Midbrain (tissue), 1 donor: Measurements from ENCODE around the gene KCNIP4.

Source experiments
- DNase-seq: peaks from one replicate; lab custom pipeline; 2025; lab: John Stamatoyannopoulos, UW

The KCNIP4 gene

DNA sequence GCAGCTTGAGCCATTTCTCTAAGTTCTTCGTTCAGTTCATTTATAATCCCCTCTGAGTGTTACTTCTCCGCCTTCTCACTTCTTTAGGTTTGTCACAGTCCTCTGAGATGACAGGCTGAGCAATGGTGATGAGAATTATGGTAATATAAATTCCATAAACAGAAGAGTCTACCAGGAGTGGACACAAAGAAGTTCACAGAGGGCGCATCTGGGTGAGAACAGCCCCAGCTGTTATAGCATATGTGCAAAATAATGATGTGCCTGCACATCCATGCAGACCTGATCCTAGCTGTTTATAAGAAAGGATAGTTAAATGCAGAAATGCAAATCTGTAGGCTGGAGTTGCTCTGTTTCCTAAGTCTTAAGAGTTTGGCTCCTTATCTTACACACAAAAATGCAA, 377.5 kb downstream of the KCNIP4 start:
- no peak for DNase-seq

DNA sequence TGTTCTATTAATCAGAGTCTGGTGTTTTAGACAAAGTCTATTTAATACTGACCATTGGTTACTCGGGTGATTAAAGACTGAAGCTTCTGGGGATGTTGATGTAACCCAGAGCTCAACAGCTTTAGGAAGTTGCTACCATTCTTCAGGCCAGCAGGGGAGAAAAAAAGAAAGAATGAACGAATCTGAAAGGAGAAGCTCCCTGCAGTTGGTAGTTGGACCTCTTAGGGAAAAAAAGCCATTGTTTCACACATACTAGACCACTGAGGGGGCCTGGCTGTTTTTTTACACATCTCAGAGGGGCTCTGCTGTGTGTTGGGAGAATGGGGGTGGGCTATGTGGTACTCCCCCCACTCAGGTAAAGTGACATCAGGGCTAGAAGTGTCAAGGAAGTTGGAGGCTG, 378.9 kb downstream of the KCNIP4 start:
- DNase-seq: no peak

DNA sequence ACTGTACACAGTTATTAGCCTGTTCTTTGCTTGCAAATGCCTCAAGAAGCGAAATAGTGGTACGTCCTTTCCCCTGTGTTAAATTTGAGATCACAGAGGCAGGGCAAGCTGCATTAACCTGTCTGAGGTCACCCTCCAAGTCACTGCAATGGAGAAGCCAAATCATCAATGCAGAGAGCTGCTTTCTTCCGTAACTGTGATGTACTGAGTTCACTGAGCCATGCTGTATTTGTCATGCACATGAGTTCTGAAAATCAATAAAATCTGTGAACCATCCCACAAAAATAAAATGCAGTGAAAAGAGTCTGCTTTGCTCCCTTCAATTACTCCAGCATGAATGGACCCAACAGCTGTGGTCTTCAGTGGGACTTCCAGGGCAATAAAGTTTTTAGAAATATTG, 393.5 kb downstream of the KCNIP4 start:
- DNase-seq: no peak

DNA sequence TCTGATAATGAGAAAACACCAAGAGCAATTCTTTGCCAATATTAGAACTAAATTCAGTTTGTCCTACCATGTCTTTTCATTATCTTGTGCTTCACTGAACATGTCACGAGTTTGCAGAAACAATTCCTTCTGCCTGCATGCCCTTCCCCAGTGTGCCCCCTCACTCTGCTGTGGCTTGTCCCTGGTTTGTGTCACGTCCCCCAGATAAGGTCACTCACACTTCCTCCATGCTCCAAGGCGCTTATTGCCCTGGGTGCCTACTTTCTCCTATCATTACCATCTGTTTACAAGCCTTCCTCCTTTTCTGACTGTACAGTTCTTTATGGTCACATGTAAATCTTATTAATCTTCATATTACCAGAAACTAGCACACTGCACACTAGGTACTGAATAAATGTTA, 394.1 kb downstream of the KCNIP4 start:
- DNase-seq: no peak

DNA sequence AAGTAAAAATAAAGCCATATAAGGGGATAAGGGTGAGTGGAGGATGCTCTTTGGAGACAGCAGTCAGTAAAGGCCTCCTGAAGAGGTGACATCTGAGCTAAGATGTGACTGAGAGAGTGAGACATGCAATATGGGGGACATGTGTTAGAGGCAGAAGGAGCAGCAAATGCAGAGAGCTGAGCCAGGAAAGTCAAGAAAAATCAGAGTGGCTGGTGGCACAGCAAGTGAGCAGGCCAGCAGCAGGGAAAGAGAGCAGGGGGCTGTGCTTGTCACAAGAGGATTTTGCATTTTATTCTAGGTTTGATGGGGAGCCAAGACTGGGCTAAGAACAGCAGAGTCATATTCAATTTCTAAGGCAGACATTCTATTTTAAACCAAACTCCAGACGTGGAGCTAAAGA, 394.5 kb downstream of the KCNIP4 start:
- DNase-seq: no peak

DNA sequence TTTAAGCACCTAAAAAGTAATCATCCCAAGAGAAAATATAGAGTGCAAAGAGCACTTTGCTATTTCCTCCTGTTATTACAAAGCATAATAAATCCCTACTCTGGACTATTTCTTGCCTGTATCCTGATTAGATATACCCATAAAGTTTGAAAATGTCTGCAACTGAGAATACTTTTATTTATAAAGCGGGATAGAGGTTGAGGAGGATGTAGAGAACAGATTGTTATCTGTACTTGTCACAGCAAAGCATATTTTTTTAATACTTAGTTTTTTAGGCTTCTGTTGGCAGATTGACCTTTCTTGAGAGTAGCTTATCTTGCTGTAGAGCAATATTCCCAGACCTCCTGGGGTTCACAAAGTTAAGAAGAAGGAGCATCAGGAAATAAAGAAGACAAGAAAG, 396.1 kb downstream of the KCNIP4 start:
- no peak for DNase-seq

DNA sequence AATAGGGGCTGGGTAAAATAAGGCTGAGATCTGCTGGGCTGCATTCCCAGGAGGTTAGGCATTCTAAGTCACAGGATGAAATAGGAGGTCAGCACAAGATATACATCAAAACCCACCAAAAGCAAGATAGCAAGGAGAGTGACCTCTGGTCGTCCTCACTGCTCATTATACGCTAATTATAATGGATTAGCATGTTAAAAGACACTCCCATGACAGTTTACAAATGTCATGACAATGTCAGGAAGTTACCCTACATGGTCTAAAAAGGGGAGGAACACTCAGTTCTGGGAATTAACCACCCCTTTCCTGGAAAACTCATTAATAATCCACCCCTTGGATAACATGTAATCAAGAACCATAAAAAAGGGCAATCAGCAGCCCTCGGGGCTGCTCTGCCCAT, 403.6 kb downstream of the KCNIP4 start:
- DNase-seq: no peak

DNA sequence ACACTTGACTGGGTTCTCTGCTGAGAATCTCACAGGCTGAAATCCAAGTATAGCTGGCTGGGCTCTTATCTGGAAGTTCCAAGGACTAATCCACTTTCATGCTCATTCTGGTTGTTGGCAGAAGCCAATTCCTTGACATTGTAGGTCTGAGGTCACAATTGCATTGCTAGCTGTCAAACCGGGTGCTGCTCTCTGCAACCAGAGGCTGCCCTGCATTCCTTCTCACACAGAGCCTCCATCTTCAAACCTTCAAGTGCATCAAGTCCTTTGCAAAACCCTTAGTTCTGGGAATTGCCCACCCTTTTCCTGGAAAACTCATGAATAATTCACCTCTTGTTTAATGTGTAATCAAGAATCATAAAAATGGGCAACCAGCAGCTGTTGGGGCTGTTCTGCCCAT, 404.2 kb downstream of the KCNIP4 start:
- DNase-seq: no peak

DNA sequence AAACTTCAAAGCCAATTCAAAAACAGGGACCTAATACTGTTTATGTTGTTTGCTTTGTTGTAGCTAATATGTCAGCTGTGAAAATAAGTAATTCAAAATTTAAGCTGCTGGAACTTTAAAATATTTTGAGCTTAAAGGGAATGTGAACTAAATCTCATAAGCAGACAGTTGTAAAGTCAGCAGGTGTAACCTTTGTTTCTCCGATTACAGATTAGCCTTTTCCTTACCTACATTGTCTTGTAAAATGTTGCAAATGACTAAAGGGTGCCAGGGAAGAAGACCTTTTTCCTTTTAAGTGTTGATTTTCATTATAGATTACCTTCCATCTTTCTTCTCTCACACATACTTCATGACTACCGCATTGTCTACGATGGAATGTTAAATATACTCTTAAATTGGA, 405.1 kb downstream of the KCNIP4 start:
- no peak for DNase-seq

DNA sequence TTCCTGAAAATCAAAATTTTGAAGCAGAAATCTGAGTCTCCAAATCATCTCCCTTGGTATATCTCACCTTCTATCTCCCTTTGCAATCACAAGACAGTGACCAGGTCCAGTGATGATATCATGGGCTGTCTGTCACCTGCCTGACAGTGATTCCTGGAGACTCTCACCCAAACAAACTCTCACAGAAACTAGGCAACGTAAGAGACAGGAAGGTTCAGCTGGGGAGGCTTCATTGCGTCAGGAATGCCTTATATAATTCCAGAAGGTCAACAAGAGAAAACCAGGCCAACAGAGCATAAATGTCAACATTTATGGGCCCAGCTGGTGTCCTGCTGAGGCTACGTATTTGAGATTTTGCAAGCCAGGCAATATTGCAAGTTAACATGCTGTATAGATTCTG, 412.7 kb downstream of the KCNIP4 start:
- no peak for DNase-seq

DNA sequence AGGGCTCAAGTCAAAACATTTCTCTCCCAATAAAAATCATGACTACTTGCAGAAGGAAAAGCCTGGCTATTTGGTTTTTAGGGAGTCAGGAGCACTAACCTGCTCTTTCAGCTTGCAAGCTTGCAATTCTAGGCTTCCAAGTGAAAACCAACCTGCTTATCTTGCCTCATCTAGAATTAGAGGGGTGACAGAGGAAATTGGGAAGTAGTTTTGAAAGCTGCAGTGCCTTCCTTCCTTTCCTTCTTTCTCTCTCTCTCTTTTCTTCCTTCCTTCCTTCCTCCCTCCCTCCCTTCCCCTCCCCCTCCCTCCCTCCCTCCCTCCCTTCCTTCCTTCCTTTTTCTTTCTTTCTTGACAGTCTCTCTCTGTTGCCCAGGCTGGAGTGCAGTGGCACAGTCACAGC, 417.5 kb downstream of the KCNIP4 start:
- DNase-seq: no peak

DNA sequence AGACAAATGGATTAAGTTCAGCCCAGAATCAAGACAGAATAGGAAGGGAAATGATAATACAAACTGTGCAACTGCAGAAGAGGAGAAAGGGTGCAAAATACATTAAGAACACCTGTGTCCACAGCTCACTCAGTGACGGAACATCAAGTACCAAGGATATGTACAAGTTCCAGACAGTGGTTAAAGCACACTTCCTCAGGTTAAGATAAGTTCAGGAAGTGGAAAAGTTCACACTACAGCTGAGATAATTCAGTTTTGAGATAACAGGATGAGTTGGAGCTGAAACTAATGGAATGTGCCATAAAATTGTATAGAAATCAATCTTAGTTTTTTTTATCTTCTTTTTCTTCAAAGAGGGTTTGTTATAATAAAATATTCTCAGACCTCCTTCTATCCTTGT, 419.4 kb downstream of the KCNIP4 start:
- no peak for DNase-seq

DNA sequence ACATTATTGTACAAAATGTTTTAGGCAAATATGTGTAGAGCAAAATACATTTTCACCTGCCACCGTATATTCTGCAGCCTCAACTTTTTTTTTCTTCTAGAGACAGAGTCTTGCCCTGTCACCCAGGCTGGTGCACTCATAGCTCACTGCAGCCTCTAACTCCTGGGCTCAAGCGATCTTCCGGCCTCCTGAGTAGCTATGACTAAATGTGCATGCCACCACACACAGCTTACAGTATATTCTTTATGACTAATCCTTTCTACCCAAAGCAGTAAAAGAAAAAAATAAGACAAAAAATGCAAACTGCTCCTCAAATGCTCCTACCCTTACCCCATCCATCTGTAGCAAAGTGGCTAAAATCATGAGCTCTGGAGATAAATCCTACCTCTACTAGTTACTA, 426.3 kb downstream of the KCNIP4 start:
- no peak for DNase-seq

DNA sequence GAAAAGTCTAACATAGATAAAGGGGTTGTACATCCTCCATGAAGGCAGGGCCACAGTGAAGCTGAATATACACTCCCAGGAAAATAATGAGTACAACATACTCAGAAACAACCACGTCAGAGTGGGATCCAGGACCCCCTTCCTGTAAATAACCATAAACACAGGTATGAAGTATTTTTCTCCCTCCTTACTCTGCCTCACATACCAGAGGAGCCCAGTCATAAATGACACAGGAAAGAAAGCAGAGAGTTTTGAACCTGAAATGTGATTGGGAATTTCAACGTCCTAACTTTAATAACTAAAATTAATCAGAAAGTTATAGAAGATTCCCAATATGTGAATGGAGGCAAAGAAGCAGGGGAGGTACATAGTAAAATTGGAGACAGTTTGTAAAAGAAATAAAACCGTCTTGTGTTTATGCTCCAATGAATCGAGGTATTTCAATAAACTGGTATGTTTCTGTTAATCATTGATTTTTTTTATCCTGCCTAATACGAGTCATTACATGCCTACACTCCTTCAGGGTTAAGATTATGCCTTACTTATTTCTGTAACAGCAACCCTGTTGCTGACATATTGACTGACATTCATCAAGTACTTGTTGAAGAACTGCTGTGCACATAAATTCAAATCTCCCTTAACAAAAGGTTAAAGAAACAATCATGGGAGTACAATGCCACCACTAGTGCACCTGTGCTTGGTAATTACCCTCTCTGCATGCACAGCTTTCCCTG, 431.3 kb downstream of the KCNIP4 start:
- DNase-seq: no peak

DNA sequence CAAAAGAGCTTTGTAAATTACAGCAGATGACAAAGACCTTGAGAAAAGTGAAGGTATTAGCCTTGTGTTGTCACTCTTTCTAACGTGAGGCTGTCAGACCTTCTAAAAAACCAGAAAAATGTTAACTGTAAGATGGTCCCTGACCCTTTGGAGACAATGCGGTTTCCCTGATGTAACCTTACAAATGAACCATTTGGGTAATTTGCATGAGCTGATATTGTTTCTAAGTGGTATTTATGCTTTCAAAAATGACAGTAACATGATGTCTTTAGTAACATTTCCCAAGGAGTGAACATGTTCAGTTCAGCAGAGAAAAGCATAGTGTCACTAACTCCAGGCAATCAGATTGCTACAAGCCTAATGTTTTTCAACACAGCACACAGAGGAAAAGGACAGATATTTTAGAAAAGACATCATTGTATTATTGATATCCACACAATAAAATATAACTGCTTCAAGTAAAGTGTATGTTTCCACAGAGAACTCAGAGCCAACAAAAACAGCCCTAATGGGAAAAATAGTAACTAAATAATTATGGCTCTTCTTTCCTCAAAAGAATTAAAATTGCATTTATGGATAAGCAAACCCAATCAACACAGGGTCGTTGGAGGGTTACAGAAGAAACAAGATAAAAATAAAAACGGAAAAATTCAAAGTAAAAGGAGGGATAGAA, 434.4 kb downstream of the KCNIP4 start:
- no peak for DNase-seq

DNA sequence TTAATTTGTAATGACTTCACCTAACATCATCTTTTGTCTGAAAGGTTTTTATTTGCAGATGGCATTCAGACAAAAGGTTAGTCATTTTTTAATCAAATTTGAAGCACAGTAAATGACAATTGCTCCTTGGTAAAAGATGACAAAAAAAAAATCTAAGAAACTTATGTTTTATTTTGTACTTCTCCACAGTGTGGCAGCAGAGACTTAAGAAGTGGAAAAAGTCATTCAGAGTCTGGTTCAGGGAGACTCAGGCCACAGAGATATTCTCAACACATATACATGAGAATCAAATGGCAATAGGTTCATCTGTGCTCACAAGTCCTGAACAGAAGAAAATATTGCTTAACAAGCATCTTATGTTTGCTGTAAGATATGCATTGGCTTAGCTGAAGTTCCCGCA, 436.2 kb downstream of the KCNIP4 start:
- peak; percentile 55 for DNase-seq

DNA sequence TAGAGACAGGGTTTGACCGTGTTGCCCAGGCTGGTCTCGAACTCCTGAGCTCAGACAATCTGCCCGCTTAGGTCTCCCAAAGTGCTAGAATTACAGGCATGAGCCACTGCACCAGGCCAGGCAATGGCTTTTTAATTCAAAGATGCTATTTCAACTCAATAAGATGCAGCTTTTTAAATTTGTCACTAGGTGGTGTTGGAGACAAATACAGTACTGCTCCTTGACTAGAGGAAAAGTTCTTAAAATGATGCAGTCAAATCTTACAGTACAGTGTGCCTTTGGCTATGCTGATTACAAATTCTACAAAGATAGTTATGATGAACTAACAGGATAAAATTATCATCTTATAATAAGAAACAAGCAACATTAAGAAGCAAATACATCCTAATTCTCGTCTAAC, 441.1 kb downstream of the KCNIP4 start:
- DNase-seq: no peak

DNA sequence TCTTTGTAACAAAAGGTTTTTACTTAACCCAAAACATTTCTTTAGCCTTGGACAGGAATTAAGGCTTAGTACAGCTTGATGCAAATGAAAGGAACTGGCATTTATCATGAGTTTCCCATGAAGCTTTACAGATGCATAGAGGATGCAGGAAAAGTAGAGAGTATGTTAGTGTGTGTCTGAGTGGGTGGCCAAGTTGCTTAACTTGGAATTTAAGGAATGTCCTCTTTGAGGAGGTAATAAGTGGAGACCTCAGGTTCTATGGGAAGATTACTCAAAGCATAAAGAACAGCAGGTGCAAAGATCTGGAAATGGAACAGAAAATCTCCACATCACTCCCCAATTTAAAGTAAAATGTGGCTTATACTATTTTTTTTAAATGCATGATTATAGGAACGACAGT, 457.9 kb downstream of the KCNIP4 start:
- DNase-seq: no peak

DNA sequence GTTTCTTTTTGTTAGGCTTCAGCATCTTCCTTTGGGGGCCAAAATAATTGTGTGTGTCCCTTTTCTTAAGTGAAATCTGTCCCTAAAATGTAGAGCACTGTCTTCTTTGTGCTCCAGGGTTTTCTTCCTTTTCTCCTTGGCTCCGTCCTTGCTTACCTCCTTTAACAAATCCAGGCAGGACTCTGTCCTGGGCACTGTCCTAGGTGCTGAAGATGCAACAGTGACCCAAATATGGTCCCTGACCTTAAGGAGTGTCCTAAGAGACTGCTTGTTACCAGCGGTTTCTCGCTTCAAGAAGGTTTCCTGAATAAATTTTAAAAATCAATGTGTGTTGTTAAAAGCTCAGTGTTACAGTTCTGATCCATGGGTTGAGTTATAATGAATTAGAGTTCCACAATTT, 471.8 kb downstream of the KCNIP4 start:
- DNase-seq: no peak

DNA sequence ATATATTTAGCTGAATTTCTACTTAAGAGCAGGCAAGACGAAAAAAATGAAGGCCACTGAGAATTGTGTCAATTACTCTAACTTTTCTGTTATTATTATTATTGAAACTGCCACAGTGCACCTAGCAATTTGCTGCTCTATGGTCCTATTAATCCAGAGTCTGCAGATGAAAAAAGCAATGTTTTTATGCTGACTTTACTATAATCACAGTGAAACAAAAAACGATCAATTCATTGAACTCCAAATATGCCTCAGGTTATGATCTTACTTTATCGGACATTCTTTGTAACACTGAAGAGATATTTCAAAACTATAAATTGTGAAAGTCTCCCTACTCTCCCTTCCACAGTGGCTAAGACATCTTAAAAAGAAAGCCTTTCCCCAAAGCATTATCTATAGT, 474.4 kb downstream of the KCNIP4 start:
- no peak for DNase-seq

DNA sequence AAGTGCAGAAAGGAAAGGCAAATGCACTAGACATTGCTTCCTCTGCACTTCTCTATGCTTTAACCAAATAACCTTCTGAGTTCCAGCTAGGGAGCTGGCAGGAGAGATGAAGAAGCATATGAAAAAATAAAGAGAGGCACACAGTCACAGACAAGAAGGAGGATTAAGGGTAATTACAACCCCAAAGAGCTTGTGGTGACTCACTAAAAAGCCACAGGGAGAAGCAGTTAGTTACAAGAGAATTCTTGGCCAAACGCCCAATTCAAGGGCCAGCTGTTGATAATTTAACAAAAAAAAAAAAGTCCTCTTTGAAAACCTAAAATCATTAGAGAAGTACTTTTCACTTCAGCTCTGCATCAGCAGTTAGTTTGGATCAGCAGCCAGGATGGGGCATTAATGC, 478.0 kb downstream of the KCNIP4 start:
- DNase-seq: no peak

DNA sequence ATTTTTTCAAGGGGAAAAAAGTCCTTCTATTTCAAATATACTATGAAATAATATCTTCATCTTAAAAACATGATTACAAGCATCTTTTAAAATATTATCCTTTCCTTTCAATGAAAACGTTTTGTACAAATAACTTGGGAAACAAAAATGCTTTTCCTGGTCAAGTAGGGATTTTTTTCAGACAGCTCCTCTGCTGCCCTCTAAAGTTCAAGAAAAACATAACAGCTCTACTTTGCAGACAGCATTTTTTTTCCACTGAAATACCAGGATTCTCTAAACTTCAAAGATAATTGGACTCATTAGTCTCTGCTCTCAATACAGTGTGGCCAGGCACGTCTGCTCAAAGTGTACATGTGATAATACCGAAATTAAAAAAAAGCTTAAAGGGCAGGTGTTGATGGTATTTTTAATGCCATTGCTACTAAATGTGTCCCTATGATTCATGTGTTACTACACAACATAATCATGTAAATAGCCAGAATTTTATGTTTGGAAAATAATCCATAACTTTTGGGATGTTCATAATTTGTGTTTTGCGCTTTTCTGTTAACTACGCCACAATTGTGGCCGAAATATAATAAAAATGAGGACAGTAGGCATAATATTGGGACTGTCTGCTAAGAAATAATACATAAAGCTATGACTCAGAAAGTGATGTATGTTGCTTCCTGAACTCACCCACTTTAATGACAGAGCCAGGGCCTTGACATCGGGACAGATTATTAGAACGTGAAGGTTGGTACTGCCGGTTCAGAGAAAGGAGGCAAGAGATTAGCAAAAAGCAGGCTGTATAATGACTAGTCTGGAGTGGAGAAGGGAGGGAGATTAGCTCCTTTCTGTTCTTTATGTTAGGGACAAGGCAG, 478.9 kb downstream of the KCNIP4 start:
- DNase-seq: peak; percentile 42

DNA sequence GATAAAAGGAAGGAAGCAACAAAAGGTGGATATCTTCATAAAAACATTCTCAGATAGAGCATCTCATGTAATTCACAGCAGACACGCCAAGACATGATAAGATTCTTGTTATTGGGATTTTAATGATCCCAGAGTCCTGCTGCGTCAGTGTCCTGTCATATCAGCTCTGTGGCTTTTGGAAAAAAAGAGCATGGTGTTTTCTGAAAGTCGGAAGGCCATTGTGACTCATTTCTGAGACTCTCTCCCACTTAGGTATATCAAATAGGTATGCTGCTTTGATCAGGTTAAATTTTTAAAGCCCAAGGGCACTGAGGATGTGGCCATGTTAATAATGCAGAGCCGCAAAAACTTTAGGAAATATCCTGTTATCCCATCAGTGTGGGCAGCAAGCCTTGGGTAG, 481.0 kb downstream of the KCNIP4 start:
- DNase-seq: no peak
